Left hindlimb (tissue), 1 donor: ENCODE data around the gene OR10V1.

Source experiments
- DNase-seq: peaks from one replicate; pipeline ENCODE4 v3.0.0-alpha.2; 2018

Gene OR10V1

GRCh38 chr11:59667812-59668187, 45.8 kb downstream of the OR10V1 start:
- no peak for DNase-seq

- no peak for DNase-seq
These were observed 46.7 kb downstream of the OR10V1 start for GRCh38 chr11:59666969-59667368.
